Lung (tissue), 12 donors: ENCODE measurements around the gene DUOX1. TPM values are rescaled to one million over a fixed set of nuclear protein-coding genes. Genes with fewer than 3 reads are reported as not detected.

ENCODE experiments used
- ATAC-seq: fragments of 200-7000 bp; cut with Tn5 transposase; one replicate; pipeline ENCODE4 v1.9.1; 2020; ENCODE audit warnings: moderate number of reproducible peaks; ENCODE audit not compliant: insufficient read depth, low FRiP score
- DNase-seq, 3 donors: peaks; one replicate each; pipeline ENCODE4 v3.0.0-alpha.2; 2013 to 2017
- H3K27ac ChIP-seq, 2 donors: one replicate each; pipeline ENCODE4 v1.5.1; 2013; ENCODE audit warnings: mild to moderate bottlenecking in 2 of 2, moderate library complexity in 2 of 2, control low read depth in 1 of 2, inconsistent platforms in 1 of 2, low read depth in 1 of 2, low read length in 1 of 2
- H3K27me3 ChIP-seq, 3 donors: one replicate each; pipeline ENCODE4 v1.5.1; 2013; ENCODE audit warnings: low read length in 2 of 3; ENCODE audit not compliant: control insufficient read depth in 3 of 3, insufficient read depth in 3 of 3
- H3K36me3 ChIP-seq, 4 donors: one replicate each; pipeline ENCODE4 v1.5.1; 2013; ENCODE audit warnings: low read length in 4 of 4, mild to moderate bottlenecking in 1 of 4, moderate library complexity in 1 of 4; ENCODE audit not compliant: control insufficient read depth in 4 of 4, insufficient read depth in 4 of 4
- H3K4me1 ChIP-seq, 5 donors: one replicate each; pipeline ENCODE4 v1.5.1; 2013; ENCODE audit warnings: low read length in 5 of 5, mild to moderate bottlenecking in 2 of 5, moderate library complexity in 1 of 5; ENCODE audit not compliant: control insufficient read depth in 5 of 5, insufficient read depth in 5 of 5
- H3K4me3 ChIP-seq: one replicate; pipeline ENCODE4 v1.5.1; 2013; ENCODE audit warnings: mild to moderate bottlenecking, control low read depth, moderate library complexity
- H3K9ac ChIP-seq, 2 donors: one replicate each; pipeline ENCODE4 v1.5.1; 2013; ENCODE audit warnings: low read length in 2 of 2, control low read depth in 1 of 2; ENCODE audit not compliant: insufficient read depth in 1 of 2
- H3K9me3 ChIP-seq, 4 donors: one replicate each; pipeline ENCODE4 v1.5.1; 2013; ENCODE audit warnings: low read length in 3 of 4, mild to moderate bottlenecking in 1 of 4, moderate library complexity in 1 of 4; ENCODE audit not compliant: control insufficient read depth in 4 of 4, insufficient read depth in 3 of 4
- CTCF ChIP-seq: IDR thresholded peaks from 2 replicates; pipeline ENCODE4 v1.5.1; 2012; ENCODE audit warnings: mild to moderate bottlenecking; ENCODE audit errors: control extremely low read depth, extremely low read depth
- WGBS, 2 donors: extraction: QIAGEN DNeasy Blood & Tissue Kit; methylation state at CpG; one replicate each; pipeline ENCODE4 v1.1.7; 2013; 5-methylcytosine and 5-hydroxymethylcytosine counted together
- polyA plus RNA-seq, 2 donors: library from polyadenylated mRNA; stranded (reverse); fragments of 200-250 nt; gene quantifications; one replicate each; pipeline ENCODE4 v1.2.1, GENCODE V29; 2013
- total RNA-seq, 2 donors: library from RNA; depleted of rRNA in 1 of 2; stranded (reverse); fragments of >200 nt in 1 of 2; gene quantifications; one replicate each; pipeline ENCODE4 v1.2.1, GENCODE V29; 2014 to 2021
- donor health status: control.
- donor health status: control.
- donor health status: Bipolar disorder and iron deficiency.
- donor health status: healthy.
- donor health status: DM: yes; HTN: yes; CAD: no.

Gene DUOX1
- total and polyA plus RNA-seq, 4 donors, result 61.7 to 363 (median 115) TPM

- 91 to 95% methylated on average over 11 of the region's 11 CpGs for WGBS, 2 donors
- H3K27me3 ChIP-seq, result peaks cover 0 to 2% (median 0%) of the 10 kb centered on the region in 3 donors
- H3K4me1 ChIP-seq, result peaks cover 0 to 9% (median 0%) of the 10 kb centered on the region in 5 donors
- H3K9ac ChIP-seq, result no peak overlapping the region
- H3K4me3 ChIP-seq, result no peak overlapping the region
- no peak for TF ChIP-seq CTCF
- DNase-seq (no peak), ATAC-seq (no peak)
- no peaks in the 10 kb centered on the region for H3K9me3 ChIP-seq
- H3K36me3 ChIP-seq, result peaks cover 0 to 10% (median 0%) of the 10 kb centered on the region in 4 donors
- H3K27ac ChIP-seq, result no peak overlapping the region
Measured at GRCh38 chr15:45143946-45144345, 14.2 kb downstream of the DUOX1 start.

DNA sequence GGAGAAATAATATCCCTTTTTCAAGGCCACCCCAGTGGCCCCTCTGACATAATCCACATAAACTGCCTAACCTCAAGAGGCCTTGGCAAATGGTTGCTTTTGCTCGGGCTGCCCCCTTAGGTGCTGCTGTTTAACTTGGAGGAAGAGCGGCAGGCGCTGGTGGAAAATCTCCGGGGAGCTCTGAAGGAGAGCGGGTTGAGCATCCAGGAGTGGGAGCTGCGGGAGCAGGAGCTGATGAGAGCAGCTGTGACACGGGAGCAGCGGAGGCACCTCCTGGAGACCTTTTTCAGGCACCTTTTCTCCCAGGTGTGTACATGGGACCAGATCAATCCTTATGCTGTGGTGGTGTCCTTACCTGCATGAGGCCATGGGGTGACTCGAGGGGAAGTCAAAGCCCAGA is 15.0 kb downstream of the DUOX1 start:
- WGBS, 2 donors, result 84 to 90% methylated on average over 9 of the region's 9 CpGs
- ATAC-seq (no peak), DNase-seq (no peak)
- no peak overlapping the region for H3K9ac ChIP-seq
- H3K27ac ChIP-seq, result no peak overlapping the region
- no peaks in the 10 kb centered on the region for H3K9me3 ChIP-seq
- H3K36me3 ChIP-seq, result peaks cover 0 to 13% (median 0%) of the 10 kb centered on the region in 4 donors
- no peak overlapping the region for H3K4me3 ChIP-seq
- no peak for TF ChIP-seq CTCF
- peaks cover 0 to 8% (median 0%) of the 10 kb centered on the region in 5 donors for H3K4me1 ChIP-seq
- H3K27me3 ChIP-seq, result peaks cover 0 to 2% (median 0%) of the 10 kb centered on the region in 3 donors

- 65 to 71% methylated on average over 4 of the region's 4 CpGs for WGBS, 2 donors
- DNase-seq (no peak), ATAC-seq (peak; percentile 32)
- H3K9ac ChIP-seq, result no peak overlapping the region
- no peaks in the 10 kb centered on the region for H3K9me3 ChIP-seq
- H3K4me1 ChIP-seq, result peaks cover 0 to 8% (median 0%) of the 10 kb centered on the region in 5 donors
- H3K36me3 ChIP-seq, result peaks cover 0 to 18% (median 0%) of the 10 kb centered on the region in 4 donors
- H3K27ac ChIP-seq, result no peak overlapping the region
- H3K4me3 ChIP-seq, result no peak overlapping the region
- no peak for TF ChIP-seq CTCF
- H3K27me3 ChIP-seq, result peaks cover 0 to 2% (median 0%) of the 10 kb centered on the region in 3 donors
Measured at GRCh38 chr15:45146405-45146804, 16.6 kb downstream of the DUOX1 start.

DNA sequence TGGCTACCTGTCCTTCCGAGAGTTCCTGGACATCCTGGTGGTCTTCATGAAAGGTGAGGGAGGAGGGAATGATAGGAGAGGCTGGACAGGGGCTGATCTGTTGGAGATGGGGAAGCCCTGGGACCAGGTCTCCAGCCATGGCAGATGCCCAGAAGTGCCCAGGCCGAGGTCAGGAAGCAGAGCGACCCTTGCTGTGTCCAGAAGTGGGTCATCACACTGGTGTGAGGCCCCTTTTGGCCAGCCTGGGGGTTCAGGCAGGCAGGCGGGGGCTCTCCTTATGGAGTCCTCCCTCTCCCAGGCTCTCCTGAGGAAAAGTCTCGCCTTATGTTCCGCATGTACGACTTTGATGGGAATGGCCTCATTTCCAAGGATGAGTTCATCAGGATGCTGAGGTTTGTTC is 17.8 kb downstream of the DUOX1 start:
- Histone ChIP-seq H3K27ac (no peak overlapping the region), H3K4me1 (peaks cover 0 to 8% (median 0%) of the 10 kb centered on the region in 5 donors), H3K9me3 (no peaks in the 10 kb centered on the region), H3K27me3 (peaks cover 0 to 2% (median 0%) of the 10 kb centered on the region in 3 donors), H3K4me3 (no peak overlapping the region), H3K9ac (no peak overlapping the region), H3K36me3 (peaks cover 0 to 30% (median 0%) of the 10 kb centered on the region in 4 donors)
- DNase-seq (no peak), ATAC-seq (no peak)
- 93 to 95% methylated on average over 7 of the region's 7 CpGs for WGBS, 2 donors
- TF ChIP-seq CTCF, result no peak
